SK-N-SH (cell line): Measurements from ENCODE around the gene FBLN7. TPM values are rescaled to one million over a fixed set of nuclear protein-coding genes. Genes with fewer than 3 reads are reported as not detected.
"Not testable (repeated sequence)": the region's sequence is repeated elsewhere in the genome, so short reads cannot be mapped to it uniquely, and the experiment has no call there.

Experiments
- CTCF ChIA-PET: fragments of 300-600, 350-600 bp; formaldehyde crosslinking; extraction: SDS; loops from one replicate; lab custom pipeline; 2021; lab: Yijun Ruan, JAX
- POLR2A ChIA-PET: fragments of 350-600 bp; sonication (Branson Sonifier 250); formaldehyde crosslinking; extraction: SDS; loops from one replicate; lab custom pipeline; 2020; ENCODE audit warnings: antibody characterized with exemption, inconsistent platforms; lab: Yijun Ruan, JAX
- DNase-seq: peaks from one replicate; pipeline ENCODE4 v3.0.0; 2012
- H2AFZ ChIP-seq: fragments of 200-600 bp; sonication (generic); 2 replicates; pipeline ENCODE4 v1.8.1; 2016; ENCODE audit warnings: antibody characterized with exemption, mild to moderate bottlenecking, low read depth
- H3F3A ChIP-seq: fragments of 200-600 bp; sonication (generic); replicated peaks from 2 replicates; pipeline ENCODE3; 2016; ENCODE audit warnings: antibody characterized with exemption, mild to moderate bottlenecking; ENCODE audit not compliant: insufficient read depth
- H3K27ac ChIP-seq, 2 experiments: fragments of 200-500 bp in 1 of 2; fragments of 200-600 bp in 1 of 2; sonication (Bioruptor generic) in 1 of 2; sonication (generic), shearing (Covaris generic) in 1 of 2; 2 replicates each; pipeline versions ENCODE4 v1.5.1 to v1.6.1; 2014 to 2016; ENCODE audit warnings: low read depth in 2 of 2, inconsistent platforms in 1 of 2, low read length in 1 of 2, mild to moderate bottlenecking in 1 of 2, mixed read lengths in 1 of 2
- H3K27me3 ChIP-seq: fragments of 200-600 bp; sonication (generic), shearing (Covaris generic); 2 replicates; pipeline ENCODE4 v1.6.1; 2016; ENCODE audit warnings: mixed run types; ENCODE audit not compliant: insufficient read depth
- H3K36me3 ChIP-seq, 2 experiments: fragments of 200-500 bp in 1 of 2; fragments of 200-600 bp in 1 of 2; sonication (Bioruptor generic) in 1 of 2; sonication (generic) in 1 of 2; replicated peaks in 1 of 2; 2 replicates each; pipeline versions ENCODE3 to v1.5.1; 2014 to 2016; ENCODE audit warnings: low read length in 1 of 2, mild to moderate bottlenecking in 1 of 2; ENCODE audit not compliant: insufficient read depth in 2 of 2, control insufficient read depth in 1 of 2
- H3K4me1 ChIP-seq, 2 experiments: fragments of 200-500 bp in 1 of 2; fragments of 200-600 bp in 1 of 2; sonication (Bioruptor generic) in 1 of 2; sonication (generic), shearing (Covaris generic) in 1 of 2; 2 replicates each; pipeline versions ENCODE4 v1.5.1 to v1.6.1; 2014 to 2016; ENCODE audit warnings: low read depth in 1 of 2, low read length in 1 of 2, mixed run types in 1 of 2; ENCODE audit not compliant: insufficient read depth in 2 of 2, control insufficient read depth in 1 of 2
- H3K4me2 ChIP-seq: fragments of 200-600 bp; sonication (generic), shearing (Covaris generic); 2 replicates; pipeline ENCODE4 v1.6.1; 2017; ENCODE audit warnings: mixed run types
- H3K4me3 ChIP-seq, 2 experiments: fragments of 200-500 bp in 1 of 2; fragments of 200-600 bp in 1 of 2; sonication (Bioruptor generic) in 1 of 2; sonication (generic), shearing (Covaris generic) in 1 of 2; 2 replicates each; pipeline versions ENCODE4 v1.5.1 to v1.8.1; 2014 to 2016; ENCODE audit warnings: low read depth in 2 of 2, inconsistent platforms in 1 of 2, low read length in 1 of 2, mild to moderate bottlenecking in 1 of 2, mixed read lengths in 1 of 2, moderate library complexity in 1 of 2
- H3K79me2 ChIP-seq: fragments of 200-600 bp; sonication (generic); 2 replicates; pipeline ENCODE4 v1.8.1; 2017; ENCODE audit warnings: mild to moderate bottlenecking; ENCODE audit not compliant: insufficient read depth
- H3K9ac ChIP-seq: fragments of 200-600 bp; sonication (generic); 2 replicates; pipeline ENCODE4 v1.6.1; 2017; ENCODE audit warnings: mixed run types
- H3K9me2 ChIP-seq: fragments of 200-600 bp; sonication (generic); 2 replicates; pipeline ENCODE4 v1.6.1; 2017; ENCODE audit warnings: mixed run types
- H3K9me3 ChIP-seq: fragments of 200-600 bp; sonication (generic); 2 replicates; pipeline ENCODE4 v1.6.1; 2017; ENCODE audit warnings: mixed run types, mild to moderate bottlenecking, moderate library complexity
- H4K20me1 ChIP-seq: fragments of 200-600 bp; sonication (generic); 2 replicates; pipeline ENCODE4 v1.6.1; 2017; ENCODE audit warnings: mild to moderate bottlenecking, mixed run types; ENCODE audit not compliant: insufficient read depth
- CHD2 ChIP-seq: fragments of 150-350 bp; IDR thresholded peaks from 2 replicates; pipeline ENCODE4 v1.6.1; 2018; ENCODE audit warnings: low read length; ENCODE audit not compliant: partially characterized antibody
- ELF1 ChIP-seq: IDR thresholded peaks from 2 replicates; pipeline ENCODE4 v1.4.0; 2012
- FOSL2 ChIP-seq: IDR thresholded peaks from 2 replicates; pipeline ENCODE4 v1.4.0; 2012; ENCODE audit warnings: low read depth, mild to moderate bottlenecking, moderate library complexity, borderline replicate concordance
- FOXM1 ChIP-seq: IDR thresholded peaks from 2 replicates; pipeline ENCODE4 v1.4.0; 2012; ENCODE audit warnings: low read depth, mild to moderate bottlenecking
- GATA2 ChIP-seq: sonication (generic); formaldehyde crosslinking; IDR thresholded peaks from 2 replicates; pipeline ENCODE4 v1.5.0; 2020; ENCODE audit warnings: mild to moderate bottlenecking, missing genetic modification reagents
- MAX ChIP-seq: IDR thresholded peaks from 2 replicates; pipeline ENCODE4 v1.4.0; 2012; ENCODE audit warnings: low read depth
- MXI1 ChIP-seq: IDR thresholded peaks from 2 replicates; pipeline ENCODE4 v1.6.1; 2012; ENCODE audit warnings: mild to moderate bottlenecking, low read depth, low read length, improper control_type of control experiment
- PBX3 ChIP-seq: IDR thresholded peaks from 2 replicates; pipeline ENCODE4; 2012
- RAD21 ChIP-seq: IDR thresholded peaks from 2 replicates; pipeline ENCODE4 v1.6.1; 2012; ENCODE audit warnings: mild to moderate bottlenecking, low read length
- RXRA ChIP-seq: IDR thresholded peaks from 2 replicates; pipeline ENCODE4 v1.4.0; 2012; ENCODE audit warnings: low read depth, mild to moderate bottlenecking, borderline replicate concordance
- SIN3A ChIP-seq: IDR thresholded peaks from 2 replicates; pipeline ENCODE4 v1.6.1; 2012; ENCODE audit warnings: low read depth, mild to moderate bottlenecking, low read length, moderate library complexity, borderline replicate concordance
- TAF1 ChIP-seq: IDR thresholded peaks from 2 replicates; pipeline ENCODE4 v1.6.1; 2012; ENCODE audit warnings: low read depth, mild to moderate bottlenecking, low read length, moderate library complexity, borderline replicate concordance
- TEAD4 ChIP-seq: IDR thresholded peaks from 2 replicates; pipeline ENCODE4 v1.4.0; 2012; ENCODE audit warnings: mild to moderate bottlenecking, borderline replicate concordance; ENCODE audit not compliant: insufficient read depth
- USF2 ChIP-seq: fragments of 150-350 bp; IDR thresholded peaks from 2 replicates; pipeline ENCODE4 v1.6.1; 2017; ENCODE audit warnings: antibody characterized with exemption, low read length, low read depth, borderline replicate concordance
- YY1 ChIP-seq: IDR thresholded peaks from 2 replicates; pipeline ENCODE4 v1.4.0; 2012; ENCODE audit warnings: low read depth, mild to moderate bottlenecking
- WGBS: methylation state at CpG from one replicate; pipeline ENCODE4 v1.1.6; 2017; ENCODE audit warnings: low lambda C conversion rate; 5-methylcytosine and 5-hydroxymethylcytosine counted together
- polyA plus RNA-seq, 3 experiments: library from polyadenylated mRNA; depleted of rRNA; stranded (reverse); fragments of >200 nt; gene quantifications; 2 replicates each; pipeline ENCODE4 v1.2.3, GENCODE V29; 2012
- TF ChIP-seq, protein P1 (sequence below): fragments of 200-600 bp; sonication (generic); IDR thresholded peaks from 2 replicates; pipeline ENCODE4 v1.6.1; 2017; ENCODE audit warnings: antibody characterized with exemption, mild to moderate bottlenecking, moderate library complexity
- TF ChIP-seq, protein P2 (sequence below): IDR thresholded peaks from 2 replicates; pipeline ENCODE4 v1.4.0; 2012; ENCODE audit warnings: low read depth, borderline replicate concordance
- TF ChIP-seq, protein P3 (sequence below): IDR thresholded peaks from 2 replicates; pipeline ENCODE4 v1.6.1; 2012; ENCODE audit warnings: mild to moderate bottlenecking, low read depth, low read length, moderate library complexity

Gene FBLN7
- polyA plus RNA-seq, 1 of the 3 experiments (the other 2 are of a cell fraction): 4.4 TPM

DNA sequence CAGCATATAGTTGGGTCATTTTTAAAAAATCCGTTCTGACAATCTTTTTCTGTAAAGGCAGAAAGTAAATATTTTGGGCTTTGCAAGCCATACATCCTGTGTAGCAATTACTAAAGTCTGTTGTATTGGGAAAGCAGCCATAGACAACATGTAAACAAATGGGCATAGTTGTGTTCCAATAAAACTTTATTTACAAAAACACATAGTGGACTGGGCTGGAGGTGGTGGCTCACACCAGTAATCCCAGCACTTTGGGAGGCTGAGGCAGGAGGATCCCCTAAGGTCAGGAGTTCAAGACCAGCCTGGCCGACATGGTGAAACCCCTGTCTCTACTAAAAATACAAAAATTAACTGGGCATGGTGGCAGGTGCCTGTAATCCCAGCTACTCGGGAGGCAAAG lies 69.7 kb downstream of the FBLN7 start:
- H3K4me3 ChIP-seq, POLR2A ChIA-PET, H3K27ac ChIP-seq, CTCF ChIA-PET, H3K4me2 ChIP-seq, H3K79me2 ChIP-seq, H3K4me1 ChIP-seq, H4K20me1 ChIP-seq, DNase-seq, H3K27me3 ChIP-seq, H3K9me2 ChIP-seq, H3F3A ChIP-seq, H2AFZ ChIP-seq, H3K9ac ChIP-seq: not testable (repeated sequence)
- Histone ChIP-seq H3K9me3 (peaks cover 24% of the 10 kb centered on the region; the same call in 1 of the 2 replicates), H3K36me3 (peaks cover 6 to 11% of the 10 kb centered on the region in 2 experiments)
- 67% methylated on average over 2 of the region's 3 CpGs for WGBS

DNA sequence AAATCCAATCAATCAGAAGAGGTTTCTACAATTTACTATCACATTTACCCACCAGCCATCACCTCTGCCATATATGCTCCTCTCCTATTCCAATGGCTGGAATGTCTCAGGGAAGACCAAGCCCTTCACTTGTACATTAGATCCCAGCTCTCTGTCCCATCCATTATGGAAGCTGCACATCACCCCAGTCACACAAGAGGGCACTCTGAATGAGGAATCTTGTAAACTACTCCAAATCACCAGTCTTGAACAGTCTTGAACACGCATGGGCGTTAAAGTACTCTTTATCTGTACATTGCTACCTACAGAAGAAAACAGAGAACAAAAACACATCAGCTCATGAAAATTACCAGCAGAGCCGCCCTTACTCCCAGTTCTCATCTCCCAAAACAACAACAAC lies 78.0 kb downstream of the FBLN7 start:
- no peaks in the 10 kb centered on the region for H3K4me1 ChIP-seq
- peaks cover 18 to 25% of the 10 kb centered on the region in 2 experiments for H3K36me3 ChIP-seq
- H3K79me2 ChIP-seq: no peaks in the 10 kb centered on the region
- H3K4me3 ChIP-seq: no peak overlapping the region; a peak in 1 of 4 replicates
- no peaks in the 10 kb centered on the region for H3F3A ChIP-seq
- H4K20me1 ChIP-seq: no peaks in the 10 kb centered on the region
- H3K9me3 ChIP-seq: no peaks in the 10 kb centered on the region
- no peak overlapping the region for H2AFZ ChIP-seq
- no peak overlapping the region for H3K27ac ChIP-seq
- no peaks in the 10 kb centered on the region for H3K27me3 ChIP-seq
- DNase-seq: peak; percentile 9
- ChIA-PET CTCF (interaction anchor here (1.2 to 1.5 kb wide), 4 partner anchors 10 to 95 kb away, joined by 3 to 4 read pairs (median 4); no protein-coding TSS in a partner anchor), POLR2A (no interaction called here)
- no peak overlapping the region for H3K9ac ChIP-seq
- no peaks in the 10 kb centered on the region for H3K9me2 ChIP-seq
- H3K4me2 ChIP-seq: no peak overlapping the region
- WGBS: 93% methylated on average over 3 of the region's 3 CpGs
- TF ChIP-seq TAF1 (no peak), YY1 (no peak), USF2 (no peak), FOSL2 (no peak), ELF1 (no peak), MAX (no peak), FOXM1 (no peak), RAD21 (peak; percentile 32), PBX3 (no peak), MXI1 (no peak), CHD2 (no peak), SIN3A (no peak), RXRA (no peak), TEAD4 (no peak), GATA2 (no peak)
- TF ChIP-seq, protein P1, sequence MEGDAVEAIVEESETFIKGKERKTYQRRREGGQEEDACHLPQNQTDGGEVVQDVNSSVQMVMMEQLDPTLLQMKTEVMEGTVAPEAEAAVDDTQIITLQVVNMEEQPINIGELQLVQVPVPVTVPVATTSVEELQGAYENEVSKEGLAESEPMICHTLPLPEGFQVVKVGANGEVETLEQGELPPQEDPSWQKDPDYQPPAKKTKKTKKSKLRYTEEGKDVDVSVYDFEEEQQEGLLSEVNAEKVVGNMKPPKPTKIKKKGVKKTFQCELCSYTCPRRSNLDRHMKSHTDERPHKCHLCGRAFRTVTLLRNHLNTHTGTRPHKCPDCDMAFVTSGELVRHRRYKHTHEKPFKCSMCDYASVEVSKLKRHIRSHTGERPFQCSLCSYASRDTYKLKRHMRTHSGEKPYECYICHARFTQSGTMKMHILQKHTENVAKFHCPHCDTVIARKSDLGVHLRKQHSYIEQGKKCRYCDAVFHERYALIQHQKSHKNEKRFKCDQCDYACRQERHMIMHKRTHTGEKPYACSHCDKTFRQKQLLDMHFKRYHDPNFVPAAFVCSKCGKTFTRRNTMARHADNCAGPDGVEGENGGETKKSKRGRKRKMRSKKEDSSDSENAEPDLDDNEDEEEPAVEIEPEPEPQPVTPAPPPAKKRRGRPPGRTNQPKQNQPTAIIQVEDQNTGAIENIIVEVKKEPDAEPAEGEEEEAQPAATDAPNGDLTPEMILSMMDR: peak; percentile 40
- TF ChIP-seq, protein P2, sequence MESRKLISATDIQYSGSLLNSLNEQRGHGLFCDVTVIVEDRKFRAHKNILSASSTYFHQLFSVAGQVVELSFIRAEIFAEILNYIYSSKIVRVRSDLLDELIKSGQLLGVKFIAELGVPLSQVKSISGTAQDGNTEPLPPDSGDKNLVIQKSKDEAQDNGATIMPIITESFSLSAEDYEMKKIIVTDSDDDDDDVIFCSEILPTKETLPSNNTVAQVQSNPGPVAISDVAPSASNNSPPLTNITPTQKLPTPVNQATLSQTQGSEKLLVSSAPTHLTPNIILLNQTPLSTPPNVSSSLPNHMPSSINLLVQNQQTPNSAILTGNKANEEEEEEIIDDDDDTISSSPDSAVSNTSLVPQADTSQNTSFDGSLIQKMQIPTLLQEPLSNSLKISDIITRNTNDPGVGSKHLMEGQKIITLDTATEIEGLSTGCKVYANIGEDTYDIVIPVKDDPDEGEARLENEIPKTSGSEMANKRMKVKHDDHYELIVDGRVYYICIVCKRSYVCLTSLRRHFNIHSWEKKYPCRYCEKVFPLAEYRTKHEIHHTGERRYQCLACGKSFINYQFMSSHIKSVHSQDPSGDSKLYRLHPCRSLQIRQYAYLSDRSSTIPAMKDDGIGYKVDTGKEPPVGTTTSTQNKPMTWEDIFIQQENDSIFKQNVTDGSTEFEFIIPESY: no peak
- TF ChIP-seq, protein P3, sequence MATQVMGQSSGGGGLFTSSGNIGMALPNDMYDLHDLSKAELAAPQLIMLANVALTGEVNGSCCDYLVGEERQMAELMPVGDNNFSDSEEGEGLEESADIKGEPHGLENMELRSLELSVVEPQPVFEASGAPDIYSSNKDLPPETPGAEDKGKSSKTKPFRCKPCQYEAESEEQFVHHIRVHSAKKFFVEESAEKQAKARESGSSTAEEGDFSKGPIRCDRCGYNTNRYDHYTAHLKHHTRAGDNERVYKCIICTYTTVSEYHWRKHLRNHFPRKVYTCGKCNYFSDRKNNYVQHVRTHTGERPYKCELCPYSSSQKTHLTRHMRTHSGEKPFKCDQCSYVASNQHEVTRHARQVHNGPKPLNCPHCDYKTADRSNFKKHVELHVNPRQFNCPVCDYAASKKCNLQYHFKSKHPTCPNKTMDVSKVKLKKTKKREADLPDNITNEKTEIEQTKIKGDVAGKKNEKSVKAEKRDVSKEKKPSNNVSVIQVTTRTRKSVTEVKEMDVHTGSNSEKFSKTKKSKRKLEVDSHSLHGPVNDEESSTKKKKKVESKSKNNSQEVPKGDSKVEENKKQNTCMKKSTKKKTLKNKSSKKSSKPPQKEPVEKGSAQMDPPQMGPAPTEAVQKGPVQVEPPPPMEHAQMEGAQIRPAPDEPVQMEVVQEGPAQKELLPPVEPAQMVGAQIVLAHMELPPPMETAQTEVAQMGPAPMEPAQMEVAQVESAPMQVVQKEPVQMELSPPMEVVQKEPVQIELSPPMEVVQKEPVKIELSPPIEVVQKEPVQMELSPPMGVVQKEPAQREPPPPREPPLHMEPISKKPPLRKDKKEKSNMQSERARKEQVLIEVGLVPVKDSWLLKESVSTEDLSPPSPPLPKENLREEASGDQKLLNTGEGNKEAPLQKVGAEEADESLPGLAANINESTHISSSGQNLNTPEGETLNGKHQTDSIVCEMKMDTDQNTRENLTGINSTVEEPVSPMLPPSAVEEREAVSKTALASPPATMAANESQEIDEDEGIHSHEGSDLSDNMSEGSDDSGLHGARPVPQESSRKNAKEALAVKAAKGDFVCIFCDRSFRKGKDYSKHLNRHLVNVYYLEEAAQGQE: no peak
